ENCODE measurements around the gene ZNF423. TPM values are rescaled to one million over a fixed set of nuclear protein-coding genes. Genes with fewer than 3 reads are reported as not detected.

Gene ZNF423
- total RNA-seq, 2 experiments from 2014 or later: not detected

GRCh38 chr16:49773534-49774475 lies 82.1 kb downstream of the ZNF423 start:
- H3K27ac Mint-ChIP-seq: no peak overlapping the region
- ATAC-seq (no peak), DNase-seq (no peak)
- intact Hi-C loops (cut with micrococcal nuclease): no loop called here
- H3K9me3 Mint-ChIP-seq: no peaks in the 10 kb centered on the region
- H3K4me1 Mint-ChIP-seq (ENCODE audit: low read depth): no peaks in the 10 kb centered on the region
- no peaks in the 10 kb centered on the region for H3K27me3 Mint-ChIP-seq
- H3K36me3 Mint-ChIP-seq (ENCODE audit: low read depth): no peaks in the 10 kb centered on the region
- POLR2A ChIA-PET: no interaction called here
- no peak for TF ChIP-seq CTCF (IDR thresholded peaks at IDR 0.05)
- no peak overlapping the region for H3K4me3 Mint-ChIP-seq
- CTCF ChIA-PET: no interaction called here

GRCh38 chr16:49767998-49768397 lies 87.9 kb downstream of the ZNF423 start:
- intact Hi-C loops (cut with micrococcal nuclease): no loop called here
- Mint-ChIP-seq H3K27me3 (no peaks in the 10 kb centered on the region), H3K36me3 (ENCODE audit: low read depth) (no peaks in the 10 kb centered on the region), H3K9me3 (no peaks in the 10 kb centered on the region), H3K4me3 (no peak overlapping the region), H3K4me1 (ENCODE audit: low read depth) (no peaks in the 10 kb centered on the region), H3K27ac (no peak overlapping the region)
- no peak for TF ChIP-seq CTCF (IDR thresholded peaks at IDR 0.05)
- ChIA-PET POLR2A (no interaction called here), CTCF (no interaction called here)
- no peak for ATAC-seq
- no peak for DNase-seq

GRCh38 chr16:49767414-49767813 lies 88.5 kb downstream of the ZNF423 start:
- no peak overlapping the region for H3K4me3 Mint-ChIP-seq
- ATAC-seq (no peak), DNase-seq (no peak)
- H3K9me3 Mint-ChIP-seq: no peaks in the 10 kb centered on the region
- ChIA-PET POLR2A (no interaction called here), CTCF (no interaction called here)
- intact Hi-C loops (cut with micrococcal nuclease): no loop called here
- no peaks in the 10 kb centered on the region for H3K36me3 Mint-ChIP-seq (ENCODE audit: low read depth)
- no peaks in the 10 kb centered on the region for H3K27me3 Mint-ChIP-seq
- no peaks in the 10 kb centered on the region for H3K4me1 Mint-ChIP-seq (ENCODE audit: low read depth)
- no peak for TF ChIP-seq CTCF (IDR thresholded peaks at IDR 0.05)
- no peak overlapping the region for H3K27ac Mint-ChIP-seq

- Mint-ChIP-seq H3K9me3 (no peaks in the 10 kb centered on the region), H3K27ac (no peak overlapping the region), H3K27me3 (no peaks in the 10 kb centered on the region), H3K4me1 (ENCODE audit: low read depth) (no peaks in the 10 kb centered on the region), H3K4me3 (no peak overlapping the region), H3K36me3 (ENCODE audit: low read depth) (no peaks in the 10 kb centered on the region)
- CTCF ChIA-PET: no interaction called here
- no peak for ATAC-seq
- no peak for DNase-seq
- intact Hi-C loops (cut with micrococcal nuclease): no loop called here
- TF ChIP-seq CTCF (IDR thresholded peaks at IDR 0.05): no peak
- POLR2A ChIA-PET: no interaction called here
These were observed 89.7 kb downstream of the ZNF423 start for GRCh38 chr16:49766225-49766624.

- no peak overlapping the region for H3K27ac Mint-ChIP-seq
- no peaks in the 10 kb centered on the region for H3K9me3 Mint-ChIP-seq
- ATAC-seq (no peak), DNase-seq (no peak)
- H3K36me3 Mint-ChIP-seq (ENCODE audit: low read depth): no peaks in the 10 kb centered on the region
- POLR2A ChIA-PET: no interaction called here
- TF ChIP-seq CTCF (IDR thresholded peaks at IDR 0.05): no peak
- H3K27me3 Mint-ChIP-seq: peaks cover 1% of the 10 kb centered on the region
- intact Hi-C loops (cut with micrococcal nuclease): no loop called here
- CTCF ChIA-PET: no interaction called here
- no peaks in the 10 kb centered on the region for H3K4me1 Mint-ChIP-seq (ENCODE audit: low read depth)
- H3K4me3 Mint-ChIP-seq: no peak overlapping the region
These were observed 92.1 kb downstream of the ZNF423 start for GRCh38 chr16:49763826-49764225.

All from activated CD8-positive, alpha-beta T cell treated with anti-CD3 and anti-CD28 coated beads for 36 hours (primary cell).